Activated naive CD8-positive, alpha-beta T cell (primary cell): ENCODE results near the gene ACTN4.

Source experiments
- H3K27ac Mint-ChIP-seq: one replicate; pipeline ENCODE4 v1.8.0; 2021; ENCODE audit warnings: mixed read lengths
- H3K27me3 Mint-ChIP-seq: one replicate; pipeline ENCODE4 v1.8.0; 2021; ENCODE audit warnings: mixed read lengths
- H3K36me3 Mint-ChIP-seq: one replicate; pipeline ENCODE4 v1.8.0; 2021; ENCODE audit warnings: mixed read lengths
- H3K4me1 Mint-ChIP-seq: one replicate; pipeline ENCODE4 v1.8.0; 2021; ENCODE audit warnings: low read depth, mixed read lengths
- H3K4me3 Mint-ChIP-seq: one replicate; pipeline ENCODE4 v1.8.0; 2021; ENCODE audit warnings: mild to moderate bottlenecking, mixed read lengths
- H3K9me3 Mint-ChIP-seq: one replicate; pipeline ENCODE4 v1.8.0; 2021; ENCODE audit warnings: low read depth, mixed read lengths

ACTN4 gene

DNA sequence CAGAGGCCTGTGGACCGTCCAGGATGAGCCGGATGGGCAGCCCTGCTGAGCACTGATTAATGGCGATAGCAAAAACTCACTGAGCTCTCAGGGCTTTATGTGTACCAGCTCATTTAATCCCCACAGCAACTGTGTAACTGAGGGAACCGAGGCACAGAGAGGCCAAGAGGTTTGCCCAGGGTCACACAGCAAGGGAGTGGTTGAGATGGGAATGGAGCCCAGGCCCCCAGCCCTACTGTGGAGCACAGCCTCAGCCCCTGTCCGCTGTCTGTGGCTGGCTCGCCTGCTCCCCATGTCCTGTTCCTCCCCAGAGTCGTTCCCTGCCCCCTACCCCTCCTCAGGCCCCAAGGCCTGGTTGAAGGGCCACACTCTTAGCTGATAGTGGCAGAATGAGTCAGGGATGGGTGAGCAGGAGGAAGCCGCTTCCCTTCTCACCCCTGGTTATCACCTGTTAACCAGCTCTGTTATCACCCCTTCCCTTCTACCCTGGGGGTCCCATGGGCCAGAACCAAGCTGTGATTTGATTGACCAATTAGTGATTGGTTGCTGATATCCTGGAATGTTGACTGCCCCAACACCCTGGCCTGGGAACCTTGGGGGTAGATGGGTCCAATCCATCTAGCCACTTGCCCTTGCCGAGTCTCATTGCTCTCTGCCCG lies 75.6 kb downstream of the ACTN4 start:
- Mint-ChIP-seq H3K27ac (no peak overlapping the region), H3K4me3 (no peak overlapping the region), H3K27me3 (no peaks in the 10 kb centered on the region), H3K36me3 (no peaks in the 10 kb centered on the region), H3K4me1 (no peaks in the 10 kb centered on the region), H3K9me3 (no peaks in the 10 kb centered on the region)

DNA sequence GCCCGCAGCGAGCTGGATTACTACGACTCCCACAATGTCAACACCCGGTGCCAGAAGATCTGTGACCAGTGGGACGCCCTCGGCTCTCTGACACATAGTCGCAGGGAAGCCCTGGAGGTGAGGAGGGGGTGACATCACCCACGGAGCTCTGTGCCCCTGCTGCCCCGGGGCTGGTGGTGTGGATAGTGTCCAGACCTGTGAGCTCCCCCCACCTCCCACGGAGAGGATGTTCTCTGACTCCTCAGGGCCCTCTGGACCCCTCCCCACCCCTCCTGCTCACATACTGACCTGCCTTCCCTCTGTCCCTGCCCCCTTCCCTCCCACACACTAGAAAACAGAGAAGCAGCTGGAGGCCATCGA lies 76.1 kb downstream of the ACTN4 start:
- Mint-ChIP-seq H3K36me3 (no peaks in the 10 kb centered on the region), H3K4me3 (no peak overlapping the region), H3K9me3 (no peaks in the 10 kb centered on the region), H3K4me1 (no peaks in the 10 kb centered on the region), H3K27me3 (no peaks in the 10 kb centered on the region), H3K27ac (no peak overlapping the region)

DNA sequence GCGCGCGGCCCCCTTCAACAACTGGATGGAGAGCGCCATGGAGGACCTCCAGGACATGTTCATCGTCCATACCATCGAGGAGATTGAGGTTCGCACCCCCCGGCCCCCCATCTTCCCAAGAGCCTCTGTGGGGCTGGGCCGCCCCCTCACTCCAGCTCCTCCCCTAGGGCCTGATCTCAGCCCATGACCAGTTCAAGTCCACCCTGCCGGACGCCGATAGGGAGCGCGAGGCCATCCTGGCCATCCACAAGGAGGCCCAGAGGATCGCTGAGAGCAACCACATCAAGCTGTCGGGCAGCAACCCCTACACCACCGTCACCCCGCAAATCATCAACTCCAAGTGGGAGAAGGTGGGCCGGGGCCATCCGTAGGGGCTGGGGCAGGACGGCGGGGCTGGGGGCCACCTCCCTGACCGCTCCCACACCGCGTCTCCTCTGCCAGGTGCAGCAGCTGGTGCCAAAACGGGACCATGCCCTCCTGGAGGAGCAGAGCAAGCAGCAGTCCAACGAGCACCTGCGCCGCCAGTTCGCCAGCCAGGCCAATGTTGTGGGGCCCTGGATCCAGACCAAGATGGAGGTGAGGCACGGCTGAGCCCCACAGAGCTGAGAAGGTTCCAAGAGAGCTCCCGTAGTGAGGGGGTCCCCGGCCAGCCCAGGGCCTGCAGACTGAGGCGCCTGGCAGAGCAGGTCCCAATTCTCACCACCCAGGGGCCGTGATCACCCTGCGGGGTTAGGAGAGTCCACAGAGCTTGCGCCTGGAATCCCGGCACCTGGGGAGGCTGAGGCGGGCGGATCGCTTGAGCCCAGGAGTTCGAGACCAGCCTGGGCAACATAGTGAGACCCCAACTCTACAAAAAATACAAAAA lies 76.8 kb downstream of the ACTN4 start:
- Mint-ChIP-seq H3K27me3 (no peaks in the 10 kb centered on the region), H3K36me3 (no peaks in the 10 kb centered on the region), H3K27ac (no peak overlapping the region)

DNA sequence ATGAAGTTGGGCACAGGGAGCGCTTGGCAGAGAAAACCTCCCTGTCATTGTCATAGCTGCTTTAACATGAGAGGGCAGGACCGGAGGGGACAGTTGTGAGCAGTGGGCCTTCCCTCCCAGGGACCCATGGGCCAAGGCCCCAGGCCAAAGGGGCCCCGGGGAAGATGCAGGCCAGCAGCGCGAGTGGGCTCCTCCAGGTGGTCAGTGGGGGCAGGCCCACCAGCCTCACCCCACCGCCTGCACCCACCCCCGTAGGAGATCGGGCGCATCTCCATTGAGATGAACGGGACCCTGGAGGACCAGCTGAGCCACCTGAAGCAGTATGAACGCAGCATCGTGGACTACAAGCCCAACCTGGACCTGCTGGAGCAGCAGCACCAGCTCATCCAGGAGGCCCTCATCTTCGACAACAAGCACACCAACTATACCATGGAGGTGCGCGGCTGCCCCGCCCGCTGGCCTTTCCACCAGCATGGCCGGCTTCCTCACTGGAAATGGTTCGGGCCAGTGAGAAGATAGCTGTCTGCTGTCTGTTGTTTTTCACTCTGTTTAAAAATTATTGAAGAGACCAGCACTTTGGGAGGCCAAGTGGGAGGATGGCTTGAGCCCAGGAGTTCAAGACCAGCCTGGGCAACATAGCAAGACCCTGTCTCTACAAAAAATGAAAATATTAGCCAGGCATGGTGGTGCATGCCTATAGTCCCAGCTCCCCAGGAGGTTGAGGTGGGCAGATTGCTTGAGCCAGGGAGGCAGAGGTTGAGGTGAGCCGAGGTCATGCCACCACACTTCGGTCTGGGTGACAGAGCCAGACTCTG lies 78.2 kb downstream of the ACTN4 start:
- H3K4me3 Mint-ChIP-seq, result no peak overlapping the region
- H3K27me3 Mint-ChIP-seq, result no peaks in the 10 kb centered on the region
- no peaks in the 10 kb centered on the region for H3K36me3 Mint-ChIP-seq
- H3K9me3 Mint-ChIP-seq, result no peaks in the 10 kb centered on the region
- peaks cover 5% of the 10 kb centered on the region for H3K4me1 Mint-ChIP-seq
- H3K27ac Mint-ChIP-seq, result no peak overlapping the region

More for the DNA sequence above, 76.8 kb downstream of the ACTN4 start:
- Mint-ChIP-seq H3K4me3 (no peak overlapping the region), H3K4me1 (no peaks in the 10 kb centered on the region), H3K9me3 (no peaks in the 10 kb centered on the region)

DNA sequence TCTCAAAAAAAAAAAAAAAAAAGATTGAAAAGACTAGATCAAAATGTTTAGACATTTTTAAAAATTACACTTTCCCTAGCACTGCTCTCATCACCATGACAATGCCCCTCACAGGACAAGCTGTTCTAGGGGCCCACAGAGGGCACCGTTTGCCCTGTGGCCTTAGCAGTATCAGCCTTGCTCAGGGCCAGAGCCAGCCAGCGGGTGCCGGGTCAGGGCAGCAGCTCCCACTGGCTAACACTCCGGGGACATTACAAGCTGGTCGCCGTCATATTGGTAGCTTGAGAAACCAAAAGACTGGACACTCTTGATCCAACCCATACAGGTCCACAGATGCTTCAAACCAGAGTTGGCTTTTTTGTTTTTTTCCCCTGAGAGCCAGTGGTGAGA lies 78.8 kb downstream of the ACTN4 start:
- Mint-ChIP-seq H3K4me1 (peaks cover 5% of the 10 kb centered on the region), H3K9me3 (no peaks in the 10 kb centered on the region), H3K27ac (no peak overlapping the region), H3K4me3 (no peak overlapping the region), H3K27me3 (no peaks in the 10 kb centered on the region), H3K36me3 (no peaks in the 10 kb centered on the region)

DNA sequence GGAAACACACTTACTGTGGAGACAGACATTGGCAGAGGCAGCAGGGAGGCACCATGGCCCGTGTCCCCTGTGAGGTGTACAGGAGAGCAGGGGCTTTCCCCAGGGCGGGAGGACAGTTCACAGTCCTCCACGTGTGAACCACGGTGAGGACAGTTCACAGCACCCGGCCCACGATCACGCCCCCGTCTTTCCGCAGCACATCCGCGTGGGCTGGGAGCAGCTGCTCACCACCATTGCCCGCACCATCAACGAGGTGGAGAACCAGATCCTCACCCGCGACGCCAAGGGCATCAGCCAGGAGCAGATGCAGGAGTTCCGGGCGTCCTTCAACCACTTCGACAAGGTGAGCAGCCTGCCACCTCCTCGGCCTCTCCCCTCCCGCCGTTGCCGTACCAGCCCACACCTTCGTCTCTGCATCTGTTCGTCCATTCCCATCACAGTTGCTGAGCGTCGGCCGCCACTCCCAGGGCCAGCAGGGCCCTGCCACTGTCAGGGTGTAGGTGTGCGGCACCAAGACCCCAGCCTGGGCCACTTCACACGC lies 79.4 kb downstream of the ACTN4 start:
- H3K27ac Mint-ChIP-seq, result no peak overlapping the region

DNA sequence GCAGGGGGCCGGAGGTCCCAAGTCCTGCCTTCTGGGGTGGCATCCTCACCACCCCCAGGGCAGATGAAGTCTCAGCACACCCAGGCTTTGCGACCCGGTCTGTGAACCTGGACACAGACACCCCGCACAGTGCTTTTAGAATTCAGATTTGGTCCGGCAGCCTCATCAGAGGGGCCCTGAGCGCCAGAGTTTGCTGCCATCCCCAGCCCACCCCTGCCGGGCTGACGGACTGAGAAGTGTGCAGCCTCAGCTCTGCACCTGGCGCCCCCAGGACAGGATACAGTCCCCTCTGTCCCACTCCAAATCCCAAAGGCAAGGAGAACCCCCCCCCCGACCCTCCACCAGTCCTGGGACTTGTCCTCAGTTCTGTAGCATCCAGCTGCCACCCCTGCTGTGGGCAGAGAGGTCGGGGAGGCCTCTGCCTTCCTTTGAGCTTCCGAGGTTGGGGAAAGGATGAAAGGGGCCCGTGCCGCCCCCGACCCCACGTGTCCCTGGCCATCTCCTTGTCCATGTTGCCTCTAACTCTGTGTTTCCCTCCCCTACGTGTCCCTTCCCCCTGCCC lies 79.9 kb downstream of the ACTN4 start:
- H3K9me3 Mint-ChIP-seq, result no peaks in the 10 kb centered on the region
- no peak overlapping the region for H3K4me3 Mint-ChIP-seq
- H3K36me3 Mint-ChIP-seq, result no peaks in the 10 kb centered on the region
- no peak overlapping the region for H3K27ac Mint-ChIP-seq
- H3K27me3 Mint-ChIP-seq, result no peaks in the 10 kb centered on the region
- H3K4me1 Mint-ChIP-seq, result peaks cover 5% of the 10 kb centered on the region

More for the DNA sequence above, 79.4 kb downstream of the ACTN4 start:
- Mint-ChIP-seq H3K9me3 (no peaks in the 10 kb centered on the region), H3K4me1 (peaks cover 5% of the 10 kb centered on the region), H3K4me3 (no peak overlapping the region), H3K36me3 (no peaks in the 10 kb centered on the region), H3K27me3 (no peaks in the 10 kb centered on the region)

DNA sequence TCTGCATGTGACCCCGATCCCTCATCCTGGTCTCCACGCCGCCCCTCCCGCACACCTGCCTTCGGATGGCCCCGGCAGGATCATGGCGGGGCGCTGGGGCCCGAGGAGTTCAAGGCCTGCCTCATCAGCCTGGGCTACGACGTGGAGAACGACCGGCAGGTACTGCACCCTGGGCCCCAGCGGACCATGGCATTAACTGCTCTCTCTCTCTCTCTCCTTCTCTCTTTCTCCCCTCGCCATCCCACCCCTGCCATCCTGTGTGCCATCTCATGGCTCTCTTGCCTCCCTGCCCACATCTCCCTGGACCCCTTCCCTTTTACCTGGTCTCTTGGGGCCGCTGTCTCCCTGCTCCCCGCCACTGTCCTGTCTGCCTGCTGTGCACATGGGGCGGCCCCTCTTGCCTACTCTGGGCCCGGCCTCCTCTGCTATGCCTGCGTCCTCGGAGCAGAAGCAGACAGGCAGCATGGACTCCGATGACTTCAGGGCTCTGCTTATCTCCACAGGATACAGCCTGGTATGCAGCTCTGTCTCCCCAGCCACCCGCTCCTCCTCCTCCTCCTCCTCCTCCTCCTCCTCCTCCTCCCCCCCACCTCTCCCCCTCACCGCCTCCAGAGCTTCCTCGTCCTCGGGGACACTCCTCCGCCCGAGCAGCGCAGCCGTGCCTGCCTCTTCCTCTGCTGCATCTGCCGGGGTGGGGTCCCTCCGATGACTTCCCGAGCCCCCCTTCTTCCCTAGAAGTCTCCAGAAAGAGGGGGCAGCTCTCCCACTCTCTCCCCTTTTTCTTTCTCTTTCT lies 80.6 kb downstream of the ACTN4 start:
- H3K27ac Mint-ChIP-seq, result no peak overlapping the region
- H3K36me3 Mint-ChIP-seq, result no peaks in the 10 kb centered on the region
- peaks cover 5% of the 10 kb centered on the region for H3K4me1 Mint-ChIP-seq
- no peaks in the 10 kb centered on the region for H3K9me3 Mint-ChIP-seq
- H3K4me3 Mint-ChIP-seq, result no peak overlapping the region
- H3K27me3 Mint-ChIP-seq, result no peaks in the 10 kb centered on the region

DNA sequence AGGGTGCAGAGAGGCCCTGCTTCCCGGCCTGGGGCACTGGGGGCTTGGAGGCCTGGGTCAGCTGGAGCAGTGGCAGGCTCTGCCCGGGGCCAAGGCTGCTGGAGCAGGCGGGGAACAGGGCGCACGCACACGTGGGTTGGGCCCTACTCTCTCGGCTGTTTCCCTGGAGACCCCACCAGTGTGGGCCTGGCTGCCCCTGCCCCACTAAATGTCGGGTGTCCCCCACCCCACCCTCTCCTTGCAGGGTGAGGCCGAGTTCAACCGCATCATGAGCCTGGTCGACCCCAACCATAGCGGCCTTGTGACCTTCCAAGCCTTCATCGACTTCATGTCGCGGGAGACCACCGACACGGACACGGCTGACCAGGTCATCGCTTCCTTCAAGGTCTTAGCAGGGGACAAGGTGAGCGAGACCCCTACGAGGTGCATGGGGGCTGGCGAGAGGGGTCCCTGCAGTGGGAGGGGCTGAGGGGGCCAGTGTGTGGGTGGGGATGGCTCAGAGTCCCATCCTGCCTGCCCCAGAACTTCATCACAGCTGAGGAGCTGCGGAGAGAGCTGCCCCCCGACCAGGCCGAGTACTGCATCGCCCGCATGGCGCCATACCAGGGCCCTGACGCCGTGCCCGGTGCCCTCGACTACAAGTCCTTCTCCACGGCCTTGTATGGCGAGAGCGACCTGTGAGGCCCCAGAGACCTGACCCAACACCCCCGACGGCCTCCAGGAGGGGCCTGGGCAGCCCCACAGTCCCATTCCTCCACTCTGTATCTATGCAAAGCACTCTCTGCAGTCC lies 81.5 kb downstream of the ACTN4 start:
- H3K27ac Mint-ChIP-seq, result no peak overlapping the region
- no peaks in the 10 kb centered on the region for H3K36me3 Mint-ChIP-seq
- H3K9me3 Mint-ChIP-seq, result no peaks in the 10 kb centered on the region
- no peaks in the 10 kb centered on the region for H3K27me3 Mint-ChIP-seq
- no peak overlapping the region for H3K4me3 Mint-ChIP-seq
- peaks cover 7% of the 10 kb centered on the region for H3K4me1 Mint-ChIP-seq

DNA sequence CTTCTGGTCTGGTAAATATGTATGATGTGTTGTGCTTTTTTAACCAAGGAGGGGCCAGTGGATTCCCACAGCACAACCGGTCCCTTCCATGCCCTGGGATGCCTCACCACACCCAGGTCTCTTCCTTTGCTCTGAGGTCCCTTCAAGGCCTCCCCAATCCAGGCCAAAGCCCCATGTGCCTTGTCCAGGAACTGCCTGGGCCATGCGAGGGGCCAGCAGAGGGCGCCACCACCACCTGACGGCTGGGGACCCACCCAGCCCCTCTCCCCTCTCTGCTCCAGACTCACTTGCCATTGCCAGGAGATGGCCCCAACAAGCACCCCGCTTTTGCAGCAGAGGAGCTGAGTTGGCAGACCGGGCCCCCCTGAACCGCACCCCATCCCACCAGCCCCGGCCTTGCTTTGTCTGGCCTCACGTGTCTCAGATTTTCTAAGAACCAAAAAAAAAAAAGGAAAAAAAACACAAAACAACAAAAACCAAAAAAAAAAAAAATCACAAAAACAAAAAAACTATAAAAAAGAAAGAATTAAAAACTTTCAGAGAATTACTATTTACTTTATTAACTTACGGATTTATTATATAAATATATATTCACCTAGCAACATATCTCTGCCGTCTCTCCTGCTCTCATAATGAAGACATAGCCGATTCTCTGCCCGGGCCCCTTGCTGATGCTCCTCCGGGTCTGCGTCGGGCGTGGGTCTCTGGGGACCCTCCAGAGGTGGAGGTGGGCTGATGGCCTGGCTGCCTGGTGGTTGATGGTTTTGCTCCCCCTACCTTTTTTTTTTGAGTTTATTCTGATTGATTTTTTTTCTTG lies 82.4 kb downstream of the ACTN4 start:
- H3K9me3 Mint-ChIP-seq, result no peaks in the 10 kb centered on the region
- H3K27ac Mint-ChIP-seq, result no peak overlapping the region
- no peaks in the 10 kb centered on the region for H3K27me3 Mint-ChIP-seq
- H3K36me3 Mint-ChIP-seq, result no peaks in the 10 kb centered on the region
- H3K4me3 Mint-ChIP-seq, result no peak overlapping the region
- H3K4me1 Mint-ChIP-seq, result peaks cover 14% of the 10 kb centered on the region

DNA sequence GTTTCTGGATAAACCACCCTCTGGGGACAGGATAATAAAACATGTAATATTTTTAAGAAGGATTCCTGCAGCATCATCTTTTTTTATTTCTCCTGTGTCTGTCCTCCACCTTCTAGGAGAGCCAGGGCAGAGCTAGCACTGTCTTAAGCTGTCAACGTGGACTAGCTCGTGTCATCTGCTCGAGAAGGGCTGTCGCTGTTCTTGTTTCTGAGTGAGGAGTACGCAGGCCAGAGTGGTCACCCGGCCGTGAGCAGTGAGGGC lies 83.0 kb downstream of the ACTN4 start:
- H3K4me1 Mint-ChIP-seq, result peaks cover 16% of the 10 kb centered on the region
- no peak overlapping the region for H3K4me3 Mint-ChIP-seq
- H3K9me3 Mint-ChIP-seq, result no peaks in the 10 kb centered on the region
- no peak overlapping the region for H3K27ac Mint-ChIP-seq
- H3K27me3 Mint-ChIP-seq, result no peaks in the 10 kb centered on the region
- H3K36me3 Mint-ChIP-seq, result no peaks in the 10 kb centered on the region

DNA sequence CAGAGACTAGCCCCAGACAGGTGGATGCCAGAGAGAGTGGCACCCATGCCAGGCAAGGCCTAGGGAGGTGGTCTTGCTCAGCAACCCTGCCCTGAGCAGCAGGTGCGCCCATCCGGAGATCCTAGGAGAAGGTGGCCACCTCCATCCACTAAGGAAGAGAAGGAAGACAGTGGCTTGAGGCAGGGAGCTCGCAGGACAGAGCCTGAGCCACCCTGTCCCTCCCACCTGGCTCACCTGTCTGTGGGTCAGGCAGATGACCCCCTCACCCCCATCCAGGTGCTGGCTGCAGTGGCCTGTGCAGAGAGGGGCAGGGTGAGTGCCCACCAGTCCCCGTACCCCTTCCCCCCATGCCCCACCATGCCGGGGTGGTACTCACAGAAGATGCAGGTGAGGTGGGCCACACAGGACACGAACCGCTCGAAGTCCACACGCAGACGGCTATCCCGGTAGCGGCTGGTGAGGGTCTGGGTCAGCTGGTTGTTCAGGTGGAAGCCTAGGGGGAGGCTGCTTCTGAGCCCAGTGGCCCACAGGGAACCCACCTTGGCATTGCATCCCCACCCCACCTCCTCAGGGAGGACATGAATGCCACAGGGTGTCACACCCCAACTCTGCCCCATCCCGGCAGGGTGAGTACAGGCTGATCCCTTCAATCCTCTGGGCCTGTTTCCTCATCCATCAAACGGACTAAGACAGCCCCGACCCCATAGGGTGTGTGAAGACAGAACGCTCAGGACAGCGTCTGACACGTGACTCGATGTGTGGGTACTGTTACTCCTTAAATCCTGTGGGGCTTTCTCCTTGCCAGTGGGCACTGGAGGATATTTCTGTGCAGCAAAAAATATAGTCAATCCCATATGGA lies 83.5 kb downstream of the ACTN4 start:
- peaks cover 16% of the 10 kb centered on the region for H3K4me1 Mint-ChIP-seq
- no peaks in the 10 kb centered on the region for H3K36me3 Mint-ChIP-seq
- H3K27me3 Mint-ChIP-seq, result no peaks in the 10 kb centered on the region
- no peak overlapping the region for H3K4me3 Mint-ChIP-seq
- H3K27ac Mint-ChIP-seq, result no peak overlapping the region
- no peaks in the 10 kb centered on the region for H3K9me3 Mint-ChIP-seq
